ENCODE data around the gene SEMA3D.

DNA sequence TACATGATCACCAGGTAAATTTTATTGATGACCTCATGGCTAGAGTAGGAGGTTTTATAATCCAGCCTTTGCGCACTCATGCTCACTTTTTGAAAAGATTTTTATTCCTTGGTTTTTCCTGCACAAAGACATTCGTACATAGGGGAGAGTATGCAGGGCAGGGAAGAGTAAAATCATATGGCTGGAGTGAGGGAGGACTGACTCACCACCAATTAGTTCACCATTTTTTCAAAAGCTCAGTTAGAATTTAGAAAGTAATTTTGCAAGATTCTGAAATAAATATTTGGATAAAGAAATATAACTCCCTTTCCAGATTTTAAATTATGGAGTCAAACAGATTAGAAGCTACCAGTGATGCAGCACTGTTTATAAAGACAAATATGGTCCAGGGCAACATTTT lies 111.9 kb downstream of the SEMA3D start:
- TF ChIP-seq, protein P1, sequence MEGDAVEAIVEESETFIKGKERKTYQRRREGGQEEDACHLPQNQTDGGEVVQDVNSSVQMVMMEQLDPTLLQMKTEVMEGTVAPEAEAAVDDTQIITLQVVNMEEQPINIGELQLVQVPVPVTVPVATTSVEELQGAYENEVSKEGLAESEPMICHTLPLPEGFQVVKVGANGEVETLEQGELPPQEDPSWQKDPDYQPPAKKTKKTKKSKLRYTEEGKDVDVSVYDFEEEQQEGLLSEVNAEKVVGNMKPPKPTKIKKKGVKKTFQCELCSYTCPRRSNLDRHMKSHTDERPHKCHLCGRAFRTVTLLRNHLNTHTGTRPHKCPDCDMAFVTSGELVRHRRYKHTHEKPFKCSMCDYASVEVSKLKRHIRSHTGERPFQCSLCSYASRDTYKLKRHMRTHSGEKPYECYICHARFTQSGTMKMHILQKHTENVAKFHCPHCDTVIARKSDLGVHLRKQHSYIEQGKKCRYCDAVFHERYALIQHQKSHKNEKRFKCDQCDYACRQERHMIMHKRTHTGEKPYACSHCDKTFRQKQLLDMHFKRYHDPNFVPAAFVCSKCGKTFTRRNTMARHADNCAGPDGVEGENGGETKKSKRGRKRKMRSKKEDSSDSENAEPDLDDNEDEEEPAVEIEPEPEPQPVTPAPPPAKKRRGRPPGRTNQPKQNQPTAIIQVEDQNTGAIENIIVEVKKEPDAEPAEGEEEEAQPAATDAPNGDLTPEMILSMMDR (IDR thresholded peaks at IDR 0.05; ENCODE audit: low read depth, low read length), result no peak
- no peak for TF ChIP-seq POLR2A (IDR thresholded peaks at IDR 0.05; ENCODE audit: extremely low read depth, insufficient read length)
- TF ChIP-seq, protein P2, sequence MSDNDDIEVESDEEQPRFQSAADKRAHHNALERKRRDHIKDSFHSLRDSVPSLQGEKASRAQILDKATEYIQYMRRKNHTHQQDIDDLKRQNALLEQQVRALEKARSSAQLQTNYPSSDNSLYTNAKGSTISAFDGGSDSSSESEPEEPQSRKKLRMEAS (IDR thresholded peaks at IDR 0.05; ENCODE audit: low read depth, low read length), result no peak
- no peak for TF ChIP-seq MYC (IDR thresholded peaks at IDR 0.05; ENCODE audit: low read depth, low read length)
